VCaP (cell line): ENCODE measurements around the gene CYP4X1.
"Not testable (repeated sequence)": the region's sequence is repeated elsewhere in the genome, so short reads cannot be mapped to it uniquely, and the experiment has no call there.

ENCODE experiments used
- H3K27ac ChIP-seq: fragments of 450-650 bp; 2 replicates; pipeline ENCODE4 v1.5.1; 2017
- CTCF ChIP-seq: fragments of 450-650 bp; conservative IDR thresholded peaks from 2 replicates; pipeline ENCODE4 v1.5.1; 2017; ENCODE audit warnings: mild to moderate bottlenecking, moderate library complexity

CYP4X1 gene, protein sequence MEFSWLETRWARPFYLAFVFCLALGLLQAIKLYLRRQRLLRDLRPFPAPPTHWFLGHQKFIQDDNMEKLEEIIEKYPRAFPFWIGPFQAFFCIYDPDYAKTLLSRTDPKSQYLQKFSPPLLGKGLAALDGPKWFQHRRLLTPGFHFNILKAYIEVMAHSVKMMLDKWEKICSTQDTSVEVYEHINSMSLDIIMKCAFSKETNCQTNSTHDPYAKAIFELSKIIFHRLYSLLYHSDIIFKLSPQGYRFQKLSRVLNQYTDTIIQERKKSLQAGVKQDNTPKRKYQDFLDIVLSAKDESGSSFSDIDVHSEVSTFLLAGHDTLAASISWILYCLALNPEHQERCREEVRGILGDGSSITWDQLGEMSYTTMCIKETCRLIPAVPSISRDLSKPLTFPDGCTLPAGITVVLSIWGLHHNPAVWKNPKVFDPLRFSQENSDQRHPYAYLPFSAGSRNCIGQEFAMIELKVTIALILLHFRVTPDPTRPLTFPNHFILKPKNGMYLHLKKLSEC

GRCh38 chr1:47023268-47024140 lies at the start of gene CYP4X1:
Gene CYP4X1, plus strand, starts transcription at chr1:47023669. Its CDS starts 149 bp downstream, at chr1:47023818.
- no peak for TF ChIP-seq CTCF
- H3K27ac ChIP-seq: peak within 1 kb of the TSS; percentile 65

- no peak for TF ChIP-seq CTCF
- no peak overlapping the region for H3K27ac ChIP-seq
These were observed 40.2 kb upstream of the CYP4X1 start for GRCh38 chr1:46983166-46983829.

GRCh38 chr1:46983830-46984586 lies 39.5 kb upstream of the CYP4X1 start:
- no peak for TF ChIP-seq CTCF
- H3K27ac ChIP-seq: no peak overlapping the region

GRCh38 chr1:46990541-46990940 lies 32.9 kb upstream of the CYP4X1 start:
- H3K27ac ChIP-seq: not testable (repeated sequence)

GRCh38 chr1:46991083-46991923 lies 32.2 kb upstream of the CYP4X1 start:
- TF ChIP-seq CTCF: peak; percentile 66
- no peak overlapping the region for H3K27ac ChIP-seq

DNA sequence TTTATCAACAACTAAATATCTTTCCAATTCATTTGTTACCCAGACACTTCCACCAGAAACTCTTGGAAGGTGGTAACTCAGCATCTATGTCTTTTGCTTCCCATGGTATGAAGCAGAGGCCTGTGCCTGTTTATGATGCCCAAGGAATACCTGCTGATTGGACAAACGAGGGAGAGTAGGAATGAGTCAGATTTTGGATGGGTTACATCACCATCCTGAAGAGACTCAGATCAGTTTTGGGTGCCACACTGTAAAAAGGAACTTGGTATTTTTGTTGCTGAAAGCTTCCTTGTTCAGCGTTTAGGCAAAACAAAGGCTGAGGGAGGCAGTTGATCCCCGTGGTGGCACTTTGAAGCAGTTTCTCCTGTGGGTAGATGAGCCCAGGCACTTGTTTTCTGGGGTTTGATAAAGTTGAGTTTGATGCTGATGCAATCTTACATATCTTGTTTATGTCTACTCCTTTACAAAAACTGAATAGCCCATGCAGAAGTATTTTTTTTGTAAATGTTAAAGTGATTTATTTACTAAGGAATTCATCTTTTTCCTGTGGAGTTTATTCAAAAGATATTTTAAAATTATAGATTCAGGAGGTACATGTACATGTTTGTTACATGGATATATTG lies 26.7 kb upstream of the CYP4X1 start:
- TF ChIP-seq CTCF: no peak
- no peak overlapping the region for H3K27ac ChIP-seq
